Fibroblast of skin of left biceps (primary cell): ENCODE data around the gene LEO1.
A peak's percentile ranks its signal among the peaks of the same experiment; 100 is the strongest.

Experiments used
- DNase-seq, 2 experiments: peaks; one replicate each; pipeline ENCODE4 v3.0.0-alpha.2; 2013; ENCODE audit warnings: low read depth in 2 of 2

The LEO1 gene

GRCh38 chr15:51971375-51972133 is at the start of gene LEO1:
Gene LEO1 (minus strand): TSS chr15:51971778. CDS start chr15:51971745, 33 bp downstream.
- peak; percentile 96 for DNase-seq

GRCh38 chr15:52021128-52021671 is 49.6 kb upstream of the LEO1 start:
- DNase-seq, result peak; percentile 83 to 86

DNA sequence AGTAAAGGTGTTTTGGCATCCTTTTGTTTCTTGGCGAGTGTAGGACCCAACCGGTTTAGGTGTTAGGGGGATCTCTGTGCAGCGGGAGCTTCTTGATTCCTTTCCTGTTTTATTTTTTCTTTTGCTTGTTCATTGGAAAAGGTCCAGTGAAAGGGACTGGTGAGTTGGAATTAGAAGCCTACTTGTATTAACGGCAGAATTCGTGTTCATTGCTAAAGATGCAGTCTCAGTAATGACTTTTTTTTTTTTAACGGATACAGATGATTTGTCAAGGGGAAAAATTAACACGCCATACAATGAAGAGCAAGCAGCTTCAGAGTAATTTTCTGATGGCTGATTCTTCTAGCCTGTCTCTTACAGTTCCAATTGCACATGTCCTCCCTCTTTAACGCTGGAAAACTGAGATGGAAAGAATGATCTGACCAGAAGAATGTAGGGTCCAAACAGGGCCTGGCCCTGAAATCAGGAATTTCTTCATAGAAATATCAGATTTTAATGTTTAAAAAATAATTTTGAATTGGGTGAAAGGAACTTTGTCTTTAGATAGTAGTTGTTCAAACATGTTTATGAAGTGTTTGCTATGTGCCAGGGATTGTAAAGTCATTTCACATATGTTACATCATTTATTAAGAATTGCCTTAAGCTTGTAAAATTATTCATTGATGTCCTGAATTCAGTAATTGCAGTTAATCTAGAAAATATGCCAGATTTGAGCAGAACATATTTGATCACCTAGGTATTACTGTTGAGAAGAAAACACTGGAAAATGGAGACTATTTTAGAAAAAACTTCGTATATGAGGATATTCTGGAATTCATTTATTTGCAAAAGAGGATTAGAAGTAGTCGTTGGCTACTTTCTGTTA is 48.9 kb upstream of the LEO1 start:
- no peak for DNase-seq

DNA sequence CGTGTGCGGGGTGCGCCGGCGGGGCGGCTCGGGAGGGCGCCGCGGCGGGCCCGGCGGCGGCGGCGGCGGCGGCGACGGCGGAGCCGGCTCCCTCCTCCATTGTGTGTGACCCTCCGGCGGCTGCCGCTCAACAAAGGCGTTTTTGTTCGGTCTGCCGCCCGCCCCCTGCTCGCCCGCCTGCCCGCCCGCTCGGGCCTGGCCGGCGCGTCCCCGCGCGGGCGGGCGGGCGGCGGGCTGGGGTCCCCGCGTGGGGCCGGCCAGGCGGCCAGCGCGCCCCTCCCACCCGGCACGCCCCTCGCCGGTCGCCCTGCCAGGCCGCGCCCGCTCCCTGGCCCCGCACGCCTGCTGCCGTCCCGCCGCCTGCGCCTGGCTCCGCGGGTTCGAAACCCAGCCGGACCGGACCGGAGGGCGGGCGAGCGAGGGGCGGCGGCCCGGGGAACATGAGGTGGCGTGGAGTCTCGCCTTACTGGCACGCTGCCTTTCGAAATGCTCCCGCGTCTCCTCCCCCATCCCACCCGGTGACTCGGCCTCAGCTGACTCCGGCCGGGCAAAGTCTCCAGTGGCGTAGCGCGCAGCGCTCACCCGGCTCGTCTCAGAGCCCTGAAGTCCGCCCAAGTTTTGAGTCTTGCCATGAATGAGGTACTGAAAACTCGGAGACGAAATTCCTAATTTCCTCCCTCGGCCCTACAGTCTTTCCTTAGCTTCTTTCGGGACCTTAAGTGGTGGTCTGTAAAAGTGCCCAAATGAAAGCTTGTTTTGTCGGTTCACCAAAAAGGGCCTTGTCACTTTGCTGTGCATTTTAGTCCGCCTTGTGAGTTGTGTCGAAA is 48.0 kb upstream of the LEO1 start:
- DNase-seq, result peak in 1 of 2 experiments; percentile 43

GRCh38 chr15:52018693-52019393 is 47.3 kb upstream of the LEO1 start, which contains the start of gene MAPK6:
Gene MAPK6 (plus strand): TSS chr15:52019219. CDS start chr15:52046461, 27,242 bp downstream.
- peak; percentile 80 to 83 for DNase-seq

DNA sequence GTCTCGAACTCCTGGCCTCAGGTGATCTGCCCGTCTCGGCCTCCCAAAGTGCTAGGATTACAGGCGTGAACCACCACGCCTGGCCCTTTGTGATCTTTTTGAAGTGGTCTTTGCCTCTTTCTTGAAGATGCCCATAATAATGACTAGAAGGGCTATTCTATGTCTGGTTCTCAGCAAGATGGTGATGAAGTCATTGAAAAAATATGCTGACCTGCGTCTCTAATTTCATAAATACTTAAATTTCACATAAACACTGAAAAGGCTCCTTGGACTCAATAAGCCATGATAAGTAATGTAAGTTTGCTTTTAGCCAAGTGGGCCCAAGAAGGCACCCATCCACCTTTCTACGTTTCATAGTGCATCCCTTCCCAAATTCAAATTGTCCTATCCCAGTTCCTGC is 46.7 kb upstream of the LEO1 start:
- no peak for DNase-seq

DNA sequence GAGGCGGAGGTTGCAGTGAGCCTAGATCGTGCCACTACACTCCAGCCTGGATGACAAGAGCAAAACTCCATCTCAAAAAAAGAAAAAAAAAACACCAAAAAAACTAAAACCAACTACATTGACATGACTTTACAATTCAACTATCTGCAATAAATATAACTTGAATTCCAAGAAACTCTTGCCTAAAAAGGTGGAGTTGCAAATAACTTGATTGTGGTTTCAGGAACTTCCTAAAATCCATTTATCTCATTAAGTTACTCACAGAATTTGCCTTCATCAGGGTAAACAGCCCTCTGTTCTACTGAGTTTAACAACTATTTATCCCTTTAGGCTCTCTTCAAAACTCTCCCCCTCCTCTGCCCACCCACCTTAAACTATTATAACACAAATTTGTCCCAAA is 44.7 kb upstream of the LEO1 start:
- DNase-seq, result no peak

DNA sequence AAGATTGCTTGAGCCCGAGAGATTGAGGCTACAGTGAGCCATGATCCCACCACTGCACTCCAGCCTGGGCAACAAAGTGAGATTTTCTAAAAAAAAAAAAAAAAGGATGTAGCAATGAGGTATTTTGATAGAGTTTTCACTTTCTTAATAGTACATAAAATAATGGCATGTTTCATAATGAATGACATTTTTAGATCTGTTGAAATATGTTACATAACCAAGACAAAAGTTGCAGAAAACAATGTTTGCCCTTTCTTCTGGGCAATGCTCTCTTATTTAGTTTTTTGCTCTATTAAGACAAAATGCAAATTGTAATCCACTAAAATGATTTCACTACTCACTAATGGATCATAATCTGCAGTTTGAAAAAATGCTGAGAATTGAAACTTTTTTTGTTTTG is 43.0 kb upstream of the LEO1 start:
- DNase-seq, result no peak

DNA sequence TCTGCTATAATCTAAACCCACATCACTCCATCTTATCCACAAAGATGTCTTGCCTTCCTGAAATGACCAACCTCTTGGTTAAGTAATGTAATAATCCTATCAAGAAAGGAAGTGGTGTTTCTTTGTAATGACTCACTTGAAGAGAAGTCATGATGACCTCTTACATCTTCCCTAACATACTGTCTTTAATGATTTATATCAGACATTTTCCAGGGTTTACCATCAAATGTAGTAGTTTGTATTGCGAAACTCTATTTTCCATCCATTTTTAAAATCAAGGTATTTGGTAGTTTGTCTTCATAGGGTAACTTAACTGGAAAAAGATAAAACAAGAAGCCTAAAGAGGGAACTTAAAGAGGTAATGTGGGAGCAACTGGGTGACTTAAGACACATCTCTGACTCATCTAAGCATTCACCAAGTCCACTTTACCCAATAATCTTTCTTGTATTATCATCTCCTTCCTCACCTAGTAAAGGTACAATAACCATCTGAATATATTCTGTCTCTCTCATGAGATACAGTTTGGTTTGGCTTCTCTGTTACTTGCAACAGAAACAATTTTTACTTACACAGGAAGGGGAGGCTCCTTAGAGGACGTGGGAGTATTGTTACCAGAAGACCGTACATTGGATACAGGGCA is 41.7 kb upstream of the LEO1 start:
- DNase-seq, result no peak

DNA sequence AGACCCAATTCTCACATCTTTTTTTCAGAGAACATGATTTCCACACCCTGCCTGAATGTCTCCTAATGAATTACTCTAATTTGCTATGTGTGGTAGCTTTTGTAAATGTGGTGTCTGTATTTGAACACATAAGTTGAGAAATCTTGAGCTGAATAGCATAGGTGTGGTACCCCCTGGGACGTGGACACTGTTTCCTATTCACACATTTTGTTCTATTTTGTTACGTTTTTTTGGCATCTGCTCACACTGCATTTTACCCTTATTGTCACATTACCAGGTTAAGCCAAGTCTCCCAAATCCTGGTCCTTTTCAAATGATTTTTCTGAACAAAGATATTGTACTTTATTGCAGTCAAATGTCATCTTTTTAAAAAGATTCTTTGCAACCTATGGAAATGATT is 40.6 kb upstream of the LEO1 start:
- DNase-seq, result no peak

- no peak for DNase-seq
These were observed 40.1 kb upstream of the LEO1 start for GRCh38 chr15:52011711-52012144.

- no peak for DNase-seq
These were observed 39.3 kb upstream of the LEO1 start for GRCh38 chr15:52010633-52011595.

DNA sequence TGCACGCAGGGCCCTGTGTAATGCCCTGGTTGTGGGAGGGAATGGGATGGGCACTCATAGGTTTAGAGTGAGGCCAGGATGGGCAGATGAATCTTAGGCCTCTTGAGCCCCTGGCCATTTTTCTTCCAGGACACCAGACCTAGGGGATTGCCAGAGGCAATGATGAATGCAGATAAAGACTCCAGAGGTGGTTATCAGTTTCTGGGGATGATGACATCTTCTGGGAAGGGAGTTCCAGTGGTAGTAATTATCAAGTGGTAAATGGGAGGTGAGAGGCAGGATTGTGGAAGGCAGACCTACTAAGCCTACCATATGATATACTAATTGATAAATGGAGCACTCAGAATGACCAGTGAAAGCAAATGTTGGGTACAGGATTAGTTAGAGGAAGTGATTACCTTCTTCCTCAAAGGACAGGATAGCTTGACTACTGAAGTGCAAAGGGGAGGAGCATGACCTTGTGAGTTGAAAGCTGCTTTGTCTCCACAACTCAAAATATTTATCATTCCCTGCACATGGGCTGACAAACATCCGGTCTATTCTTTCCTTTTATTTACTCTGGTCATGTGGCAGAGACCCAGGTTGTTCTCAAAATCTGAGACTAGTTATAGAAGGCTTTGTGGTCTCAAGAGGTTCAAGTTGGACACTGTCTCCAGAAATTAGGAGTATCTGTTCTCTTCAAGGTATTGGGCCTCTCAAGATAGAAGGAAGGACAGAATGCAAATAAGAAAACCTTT is 37.3 kb upstream of the LEO1 start:
- DNase-seq, result no peak

GRCh38 chr15:52008359-52008697 is 36.8 kb upstream of the LEO1 start:
- DNase-seq, result no peak

GRCh38 chr15:52006702-52007340 is 35.2 kb upstream of the LEO1 start:
- no peak for DNase-seq

DNA sequence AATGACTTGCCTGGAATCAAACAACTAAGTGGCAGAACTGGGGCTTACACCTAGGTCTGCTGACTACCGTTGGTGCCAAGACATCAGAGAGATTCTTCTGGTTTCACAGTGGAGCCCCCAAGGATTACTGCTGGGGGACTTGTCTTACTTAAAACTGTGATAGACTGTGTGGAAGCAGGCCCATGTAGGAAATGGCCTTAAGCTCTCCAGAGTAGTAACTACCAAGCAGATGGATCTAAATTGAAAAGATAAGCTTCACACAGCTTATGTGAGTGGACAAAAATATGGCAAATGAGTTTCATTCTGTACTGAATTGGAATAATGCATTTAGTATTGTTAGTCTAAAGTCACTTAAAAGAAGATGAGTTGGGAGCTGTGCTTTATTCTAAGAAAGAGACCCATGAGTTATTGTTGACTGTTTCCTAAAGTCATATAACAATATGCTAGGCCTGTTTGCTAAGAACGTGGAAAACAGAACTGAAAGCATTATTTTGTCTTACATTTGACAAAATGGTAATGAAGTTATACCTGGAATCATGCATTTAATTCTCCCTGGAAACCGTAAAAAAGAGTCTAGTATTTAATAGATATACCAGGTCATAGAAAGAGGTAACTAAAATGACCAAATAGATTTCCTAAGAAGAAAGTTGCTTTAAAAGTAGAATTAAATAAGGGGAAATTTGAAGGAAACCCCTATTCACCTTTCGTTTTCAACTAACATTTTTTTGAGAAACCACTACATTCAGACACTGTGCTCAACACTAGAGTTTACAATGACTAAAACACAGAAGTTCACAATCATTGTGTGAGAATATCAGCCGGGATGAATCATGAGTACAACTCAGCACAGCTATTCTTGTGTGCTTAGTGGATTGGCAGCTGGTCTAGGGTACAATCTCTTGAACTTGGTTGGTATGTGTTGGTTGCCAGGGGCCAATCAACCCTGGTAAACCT is 34.4 kb upstream of the LEO1 start:
- DNase-seq, result no peak

DNA sequence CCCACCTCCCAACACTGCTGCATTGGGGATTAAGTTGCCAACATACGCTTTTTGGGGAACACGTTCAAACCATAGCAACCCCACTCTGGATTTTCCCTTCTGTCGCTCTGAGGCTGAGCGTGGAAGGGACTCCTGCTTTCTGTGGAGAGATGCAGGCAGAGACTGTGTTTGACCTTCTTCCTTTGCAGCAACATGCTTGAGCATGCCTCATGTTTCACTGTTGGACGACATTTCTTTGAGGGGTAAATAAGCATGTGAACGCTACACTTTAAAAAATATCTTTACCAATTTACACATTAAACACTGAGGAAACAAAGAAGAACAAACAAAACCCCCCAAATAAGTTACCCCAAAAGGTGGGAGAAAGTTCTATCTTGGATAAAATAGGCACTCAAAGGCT is 33.2 kb upstream of the LEO1 start:
- DNase-seq, result no peak
